HepG2 (cell line): ENCODE results near the gene RNASE2. TPM values are rescaled to one million over a fixed set of nuclear protein-coding genes. Genes with fewer than 3 reads are reported as not detected.

Experiments used
- ADNP ChIP-seq: sonication (generic); formaldehyde crosslinking; IDR thresholded peaks from 2 replicates; pipeline ENCODE4 v1.4.0; 2020; ENCODE audit warnings: missing genetic modification reagents
- CERS6 ChIP-seq: sonication (generic); formaldehyde crosslinking; IDR thresholded peaks from 2 replicates; pipeline ENCODE4 v1.5.0; 2020; ENCODE audit warnings: missing genetic modification reagents
- FUBP1 ChIP-seq: sonication (generic); formaldehyde crosslinking; IDR thresholded peaks from 2 replicates; pipeline ENCODE4 v1.5.1; 2020; ENCODE audit warnings: missing genetic modification reagents, mild to moderate bottlenecking, borderline replicate concordance
- HOXA7 ChIP-seq: sonication (generic); formaldehyde crosslinking; IDR thresholded peaks from 2 replicates; pipeline ENCODE4 v1.8.1; 2022; ENCODE audit warnings: mild to moderate bottlenecking, missing genetic modification reagents, moderate library complexity
- IRF9 ChIP-seq: sonication (generic); formaldehyde crosslinking; IDR thresholded peaks from 2 replicates; pipeline ENCODE4 v1.8.0; 2022; ENCODE audit warnings: missing genetic modification reagents, mild to moderate bottlenecking, borderline replicate concordance
- MLXIP ChIP-seq: sonication (generic); formaldehyde crosslinking; IDR thresholded peaks from 2 replicates; pipeline ENCODE4 v1.9.0; 2021; ENCODE audit warnings: missing genetic modification reagents, borderline replicate concordance
- SRY ChIP-seq: sonication (generic); formaldehyde crosslinking; IDR thresholded peaks from 2 replicates; pipeline ENCODE4 v1.8.0; 2022; ENCODE audit warnings: mild to moderate bottlenecking, missing genetic modification reagents
- TCF12 ChIP-seq, 2 experiments: fragments of 450-650 bp in 1 of 2; sonication (generic) in 1 of 2; formaldehyde crosslinking in 1 of 2; IDR thresholded peaks; 2 replicates each; pipeline versions ENCODE4 v1.6.1 to v1.8.0; 2017 to 2022; ENCODE audit warnings: antibody characterized with exemption in 1 of 2, mild to moderate bottlenecking in 1 of 2, missing genetic modification reagents in 1 of 2, moderate library complexity in 1 of 2
- TFE3 ChIP-seq: IDR thresholded peaks from 2 replicates; pipeline ENCODE4 v1.6.1; 2016
- THYN1 ChIP-seq: sonication (generic); formaldehyde crosslinking; IDR thresholded peaks from 2 replicates; pipeline ENCODE4 v1.8.1; 2023; ENCODE audit warnings: low read depth, mild to moderate bottlenecking, moderate library complexity, missing genetic modification reagents, borderline replicate concordance
- UBTF ChIP-seq: sonication (generic); formaldehyde crosslinking; IDR thresholded peaks from 2 replicates; pipeline ENCODE4 v1.4.0; 2020; ENCODE audit warnings: mild to moderate bottlenecking, missing genetic modification reagents
- ZFP91 ChIP-seq: sonication (generic); formaldehyde crosslinking; IDR thresholded peaks from 2 replicates; pipeline ENCODE4 v1.9.0; 2022; ENCODE audit warnings: missing genetic modification reagents, mild to moderate bottlenecking, borderline replicate concordance
- ZNF256 ChIP-seq: sonication (generic); formaldehyde crosslinking; conservative IDR thresholded peaks from 2 replicates; pipeline ENCODE4 v1.4.0; 2020; ENCODE audit warnings: missing genetic modification reagents
- polyA plus RNA-seq, 8 experiments: library from polyadenylated mRNA; depleted of rRNA in 3 of 8; stranded (reverse) in 7 of 8; unstranded in 1 of 8; fragments of >200 nt; fragmentation: Illumina TruSeq in 4 of 8; extraction: Trizol in 4 of 8; gene quantifications; 2 replicates each; pipeline versions ENCODE4 v1.2.1 to v1.2.3, GENCODE V29; 2011 to 2016; ENCODE audit warnings: low read depth in 4 of 8, missing spikeins in 1 of 8, mixed read lengths in 1 of 8; ENCODE audit not compliant: insufficient read depth in 1 of 8
- total RNA-seq, 5 experiments: library from RNA; depleted of rRNA; stranded (reverse); fragments of >200 nt; fragmentation: Illumina TruSeq; extraction: Trizol; gene quantifications; 2 replicates each; pipeline ENCODE4 v1.2.3, GENCODE V29; 2016; ENCODE audit warnings: low read depth in 1 of 5

The RNASE2 gene
- total and polyA plus RNA-seq, 2 of the 13 experiments (the other 11 are each of a cell fraction or from before 2014, with no cell fraction given): 0.69 TPM; not detected in 1

GRCh38 chr14:20970983-20971704 lies 15.9 kb downstream of the RNASE2 start (continued):
- TF ChIP-seq MLXIP: 0 out of 2 replicates have a peak, but pooled peaks have one; percentile 28
- no peak for TF ChIP-seq THYN1 (CRISPR knock-in tag)
- no peak for TF ChIP-seq TCF12 (IDR thresholded peaks at IDR 0.05)
- TF ChIP-seq TCF12 (CRISPR knock-in tag; IDR thresholded peaks at IDR 0.05): 0 out of 2 replicates have a peak, but pooled peaks have one; percentile 45
- peak; percentile 47; the same call in 1 of the 2 replicates for TF ChIP-seq IRF9 (CRISPR knock-in tag)
- TF ChIP-seq FUBP1 (CRISPR knock-in tag): 0 out of 2 replicates have a peak, but pooled peaks have one; percentile 5
- no peak for TF ChIP-seq SRY (CRISPR knock-in tag)
- no peak; the same call in 1 of the 2 replicates for TF ChIP-seq ADNP (CRISPR knock-in tag)
- TF ChIP-seq ZFP91: peak; percentile 89
- peak; percentile 20; the same call in 1 of the 2 replicates for TF ChIP-seq TFE3
- TF ChIP-seq CERS6 (CRISPR knock-in tag): no peak
- TF ChIP-seq ZNF256: peak; percentile 89
- peak; percentile 83 for TF ChIP-seq UBTF (CRISPR knock-in tag)
- no peak for TF ChIP-seq HOXA7 (CRISPR knock-in tag)
